SK-N-SH (cell line): ENCODE data around the gene TRAF5. TPM values are rescaled to one million over a fixed set of nuclear protein-coding genes. Genes with fewer than 3 reads are reported as not detected.

Experiments used
- CTCF ChIA-PET: fragments of 300-600, 350-600 bp; formaldehyde crosslinking; extraction: SDS; loops from one replicate; lab custom pipeline; 2021; lab: Yijun Ruan, JAX
- POLR2A ChIA-PET: fragments of 350-600 bp; sonication (Branson Sonifier 250); formaldehyde crosslinking; extraction: SDS; loops from one replicate; lab custom pipeline; 2020; ENCODE audit warnings: antibody characterized with exemption, inconsistent platforms; lab: Yijun Ruan, JAX
- DNase-seq: peaks from one replicate; pipeline ENCODE4 v3.0.0; 2012
- H2AFZ ChIP-seq: fragments of 200-600 bp; sonication (generic); 2 replicates; pipeline ENCODE4 v1.8.1; 2016; ENCODE audit warnings: antibody characterized with exemption, mild to moderate bottlenecking, low read depth
- H3F3A ChIP-seq: fragments of 200-600 bp; sonication (generic); replicated peaks from 2 replicates; pipeline ENCODE3; 2016; ENCODE audit warnings: antibody characterized with exemption, mild to moderate bottlenecking; ENCODE audit not compliant: insufficient read depth
- H3K27ac ChIP-seq, 2 experiments: fragments of 200-500 bp in 1 of 2; fragments of 200-600 bp in 1 of 2; sonication (Bioruptor generic) in 1 of 2; sonication (generic), shearing (Covaris generic) in 1 of 2; 2 replicates each; pipeline versions ENCODE4 v1.5.1 to v1.6.1; 2014 to 2016; ENCODE audit warnings: low read depth in 2 of 2, inconsistent platforms in 1 of 2, low read length in 1 of 2, mild to moderate bottlenecking in 1 of 2, mixed read lengths in 1 of 2
- H3K27me3 ChIP-seq: fragments of 200-600 bp; sonication (generic), shearing (Covaris generic); 2 replicates; pipeline ENCODE4 v1.6.1; 2016; ENCODE audit warnings: mixed run types; ENCODE audit not compliant: insufficient read depth
- H3K36me3 ChIP-seq, 2 experiments: fragments of 200-500 bp in 1 of 2; fragments of 200-600 bp in 1 of 2; sonication (Bioruptor generic) in 1 of 2; sonication (generic) in 1 of 2; replicated peaks in 1 of 2; 2 replicates each; pipeline versions ENCODE3 to v1.5.1; 2014 to 2016; ENCODE audit warnings: low read length in 1 of 2, mild to moderate bottlenecking in 1 of 2; ENCODE audit not compliant: insufficient read depth in 2 of 2, control insufficient read depth in 1 of 2
- H3K4me1 ChIP-seq, 2 experiments: fragments of 200-500 bp in 1 of 2; fragments of 200-600 bp in 1 of 2; sonication (Bioruptor generic) in 1 of 2; sonication (generic), shearing (Covaris generic) in 1 of 2; 2 replicates each; pipeline versions ENCODE4 v1.5.1 to v1.6.1; 2014 to 2016; ENCODE audit warnings: low read depth in 1 of 2, low read length in 1 of 2, mixed run types in 1 of 2; ENCODE audit not compliant: insufficient read depth in 2 of 2, control insufficient read depth in 1 of 2
- H3K4me2 ChIP-seq: fragments of 200-600 bp; sonication (generic), shearing (Covaris generic); 2 replicates; pipeline ENCODE4 v1.6.1; 2017; ENCODE audit warnings: mixed run types
- H3K4me3 ChIP-seq, 2 experiments: fragments of 200-500 bp in 1 of 2; fragments of 200-600 bp in 1 of 2; sonication (Bioruptor generic) in 1 of 2; sonication (generic), shearing (Covaris generic) in 1 of 2; 2 replicates each; pipeline versions ENCODE4 v1.5.1 to v1.8.1; 2014 to 2016; ENCODE audit warnings: low read depth in 2 of 2, inconsistent platforms in 1 of 2, low read length in 1 of 2, mild to moderate bottlenecking in 1 of 2, mixed read lengths in 1 of 2, moderate library complexity in 1 of 2
- H3K79me2 ChIP-seq: fragments of 200-600 bp; sonication (generic); 2 replicates; pipeline ENCODE4 v1.8.1; 2017; ENCODE audit warnings: mild to moderate bottlenecking; ENCODE audit not compliant: insufficient read depth
- H3K9ac ChIP-seq: fragments of 200-600 bp; sonication (generic); 2 replicates; pipeline ENCODE4 v1.6.1; 2017; ENCODE audit warnings: mixed run types
- H3K9me2 ChIP-seq: fragments of 200-600 bp; sonication (generic); 2 replicates; pipeline ENCODE4 v1.6.1; 2017; ENCODE audit warnings: mixed run types
- H3K9me3 ChIP-seq: fragments of 200-600 bp; sonication (generic); 2 replicates; pipeline ENCODE4 v1.6.1; 2017; ENCODE audit warnings: mixed run types, mild to moderate bottlenecking, moderate library complexity
- H4K20me1 ChIP-seq: fragments of 200-600 bp; sonication (generic); 2 replicates; pipeline ENCODE4 v1.6.1; 2017; ENCODE audit warnings: mild to moderate bottlenecking, mixed run types; ENCODE audit not compliant: insufficient read depth
- CTCF ChIP-seq: fragments of 200-600 bp; sonication (generic); IDR thresholded peaks from 2 replicates; pipeline ENCODE4 v1.6.1; 2017; ENCODE audit warnings: antibody characterized with exemption, mild to moderate bottlenecking, moderate library complexity
- FOSL2 ChIP-seq: IDR thresholded peaks from 2 replicates; pipeline ENCODE4 v1.4.0; 2012; ENCODE audit warnings: low read depth, mild to moderate bottlenecking, moderate library complexity, borderline replicate concordance
- FOXJ3 ChIP-seq: sonication (generic); formaldehyde crosslinking; IDR thresholded peaks from 2 replicates; pipeline ENCODE4 v1.5.1; 2020; ENCODE audit warnings: mild to moderate bottlenecking, missing genetic modification reagents
- FOXM1 ChIP-seq: IDR thresholded peaks from 2 replicates; pipeline ENCODE4 v1.4.0; 2012; ENCODE audit warnings: low read depth, mild to moderate bottlenecking
- GABPA ChIP-seq: IDR thresholded peaks from 2 replicates; pipeline ENCODE4 v1.4.0; 2012; ENCODE audit warnings: low read depth, mild to moderate bottlenecking
- GATA2 ChIP-seq: sonication (generic); formaldehyde crosslinking; IDR thresholded peaks from 2 replicates; pipeline ENCODE4 v1.5.0; 2020; ENCODE audit warnings: mild to moderate bottlenecking, missing genetic modification reagents
- JUND ChIP-seq: IDR thresholded peaks from 2 replicates; pipeline ENCODE4 v1.4.0; 2012
- MAX ChIP-seq: IDR thresholded peaks from 2 replicates; pipeline ENCODE4 v1.4.0; 2012; ENCODE audit warnings: low read depth
- MEF2A ChIP-seq: IDR thresholded peaks from 2 replicates; pipeline ENCODE4 v1.4.0; 2012; ENCODE audit warnings: low read depth, borderline replicate concordance
- NRF1 ChIP-seq: IDR thresholded peaks from 2 replicates; pipeline ENCODE4 v1.6.1; 2012; ENCODE audit warnings: low read depth, mild to moderate bottlenecking, low read length
- POLR2AphosphoS5 ChIP-seq: IDR thresholded peaks from 2 replicates; pipeline ENCODE4 v1.6.1; 2012; ENCODE audit warnings: low read depth, low read length
- RAD21 ChIP-seq: IDR thresholded peaks from 2 replicates; pipeline ENCODE4 v1.6.1; 2012; ENCODE audit warnings: mild to moderate bottlenecking, low read length
- RCOR1 ChIP-seq: fragments of 150-350 bp; IDR thresholded peaks from 2 replicates; pipeline ENCODE4 v1.6.1; 2017; ENCODE audit warnings: antibody characterized with exemption, low read length
- REST ChIP-seq: IDR thresholded peaks from 2 replicates; pipeline ENCODE4 v1.6.1; 2012; ENCODE audit warnings: mild to moderate bottlenecking, low read depth, low read length, moderate library complexity
- RFX5 ChIP-seq: IDR thresholded peaks from 2 replicates; pipeline ENCODE4 v1.6.1; 2012; ENCODE audit warnings: mild to moderate bottlenecking, improper control_type of control experiment, low read length
- RXRA ChIP-seq: IDR thresholded peaks from 2 replicates; pipeline ENCODE4 v1.4.0; 2012; ENCODE audit warnings: low read depth, mild to moderate bottlenecking, borderline replicate concordance
- SMC3 ChIP-seq: IDR thresholded peaks from 2 replicates; pipeline ENCODE4 v1.6.1; 2012; ENCODE audit warnings: low read depth, low read length, improper control_type of control experiment
- TAF1 ChIP-seq: IDR thresholded peaks from 2 replicates; pipeline ENCODE4 v1.6.1; 2012; ENCODE audit warnings: low read depth, mild to moderate bottlenecking, low read length, moderate library complexity, borderline replicate concordance
- TCF12 ChIP-seq: IDR thresholded peaks from 2 replicates; pipeline ENCODE4 v1.4.0; 2012
- TEAD4 ChIP-seq: IDR thresholded peaks from 2 replicates; pipeline ENCODE4 v1.4.0; 2012; ENCODE audit warnings: mild to moderate bottlenecking, borderline replicate concordance; ENCODE audit not compliant: insufficient read depth
- USF2 ChIP-seq: fragments of 150-350 bp; IDR thresholded peaks from 2 replicates; pipeline ENCODE4 v1.6.1; 2017; ENCODE audit warnings: antibody characterized with exemption, low read length, low read depth, borderline replicate concordance
- YY1 ChIP-seq: IDR thresholded peaks from 2 replicates; pipeline ENCODE4 v1.4.0; 2012; ENCODE audit warnings: low read depth, mild to moderate bottlenecking
- ZBTB33 ChIP-seq: IDR thresholded peaks from 2 replicates; pipeline ENCODE4 v1.4.0; 2012; ENCODE audit warnings: low read depth, borderline replicate concordance
- WGBS: methylation state at CpG from one replicate; pipeline ENCODE4 v1.1.6; 2017; ENCODE audit warnings: low lambda C conversion rate; 5-methylcytosine and 5-hydroxymethylcytosine counted together
- polyA plus RNA-seq, 3 experiments: library from polyadenylated mRNA; depleted of rRNA; stranded (reverse); fragments of >200 nt; gene quantifications; 2 replicates each; pipeline ENCODE4 v1.2.3, GENCODE V29; 2012

Gene TRAF5
- polyA plus RNA-seq, 1 of the 3 experiments (the other 2 are of a cell fraction), result 7.6 TPM

GRCh38 chr1:211333906-211334305, 7.3 kb downstream of the TRAF5 start (continued):
- TF ChIP-seq ZBTB33 (no peak), POLR2AphosphoS5 (no peak), GABPA (no peak), FOXM1 (no peak), MAX (no peak)

GRCh38 chr1:211334986-211335385, 8.4 kb downstream of the TRAF5 start:
- H3K4me1 ChIP-seq, result peaks cover 0 to 31% of the 10 kb centered on the region in 2 experiments; a peak in 3 of 4 replicates
- no peaks in the 10 kb centered on the region for H3F3A ChIP-seq
- H3K36me3 ChIP-seq, result no peaks in the 10 kb centered on the region
- TF ChIP-seq FOSL2, result no peak
- no peak for TF ChIP-seq YY1
- TF ChIP-seq REST, result no peak
- no peak for TF ChIP-seq FOXJ3
- no peak for TF ChIP-seq TCF12
- TF ChIP-seq CTCF, result no peak
- no peak for TF ChIP-seq TEAD4
- no peak for TF ChIP-seq MEF2A
- no peak for TF ChIP-seq RAD21
- TF ChIP-seq RCOR1, result no peak
- TF ChIP-seq SMC3, result no peak
- no peak for TF ChIP-seq GATA2
- TF ChIP-seq USF2, result no peak
- no peak for TF ChIP-seq FOXM1
- no peak for TF ChIP-seq NRF1
- TF ChIP-seq RXRA, result no peak
- no peak for TF ChIP-seq JUND
- TF ChIP-seq TAF1, result no peak
- no peak for TF ChIP-seq MAX
- no peak for TF ChIP-seq RFX5
- H3K9ac ChIP-seq, result no peak overlapping the region
- H3K4me3 ChIP-seq, result no peak overlapping the region
- H2AFZ ChIP-seq, result no peak overlapping the region
- no peak for DNase-seq
- no peak overlapping the region for H3K27ac ChIP-seq
- WGBS, result 81% methylated on average over 4 of the region's 4 CpGs
- CTCF ChIA-PET, result interaction anchor here (0.6 to 1.4 kb wide), 2 partner anchors 12 to 460 kb away, joined by 3 to 5 read pairs; no protein-coding TSS in a partner anchor
- no peaks in the 10 kb centered on the region for H4K20me1 ChIP-seq
- H3K9me2 ChIP-seq, result no peaks in the 10 kb centered on the region
- H3K79me2 ChIP-seq, result peaks cover 10% of the 10 kb centered on the region; the same call in 1 of the 2 replicates
- no peaks in the 10 kb centered on the region for H3K27me3 ChIP-seq
- POLR2A ChIA-PET, result no interaction called here
- H3K4me2 ChIP-seq, result no peak overlapping the region
- H3K9me3 ChIP-seq, result no peaks in the 10 kb centered on the region
